Right atrium auricular region (tissue), 2 donors: ENCODE results near the gene MRPS7. TPM values are rescaled to one million over a fixed set of nuclear protein-coding genes. Genes with fewer than 3 reads are reported as not detected.

ENCODE experiments used
- DNase-seq: peaks from one replicate; pipeline ENCODE4 v3.0.0-alpha.2; 2019; ENCODE audit warnings: low spot score
- H3K27ac ChIP-seq, 2 donors: fragments of 200-600 bp; sonication (generic); 1 replicate in 1 of 2; 2 replicates in 1 of 2; pipeline ENCODE4 v1.5.1; 2016 to 2019
- H3K27me3 ChIP-seq, 2 donors: fragments of 200-600 bp; sonication (generic); one replicate each; pipeline versions ENCODE4 v1.5.1 to v1.6.0; 2017 to 2019
- H3K36me3 ChIP-seq: fragments of 200-600 bp; sonication (generic); one replicate; pipeline ENCODE4 v1.5.1; 2016
- H3K4me1 ChIP-seq, 2 donors: fragments of 200-600 bp; sonication (generic); one replicate each; pipeline versions ENCODE4 v1.5.1 to v1.6.0; 2017 to 2019
- H3K4me3 ChIP-seq, 2 donors: fragments of 200-600 bp; sonication (generic); 1 replicate in 1 of 2; 2 replicates in 1 of 2; pipeline ENCODE4 v1.5.1; 2017 to 2019; ENCODE audit warnings: mild to moderate bottlenecking in 1 of 2, moderate library complexity in 1 of 2
- H3K9me3 ChIP-seq, 2 donors: fragments of 200-600 bp; sonication (generic); one replicate each; pipeline ENCODE4 v1.5.1; 2019
- total RNA-seq, 2 donors: library from RNA; depleted of rRNA; stranded (reverse); fragments of >200 nt; gene quantifications; one replicate each; pipeline ENCODE4 v1.1.0, GENCODE V29; 2016
- TF ChIP-seq, protein P1 (sequence below), 2 donors: fragments of 200-600 bp; sonication (generic); IDR thresholded peaks; one replicate each; pipeline ENCODE4 v1.5.1; 2019; ENCODE audit warnings: antibody characterized with exemption in 2 of 2

MRPS7 gene
- total RNA-seq, 2 donors from 2014 or later: 66.7 to 74.1 TPM

DNA sequence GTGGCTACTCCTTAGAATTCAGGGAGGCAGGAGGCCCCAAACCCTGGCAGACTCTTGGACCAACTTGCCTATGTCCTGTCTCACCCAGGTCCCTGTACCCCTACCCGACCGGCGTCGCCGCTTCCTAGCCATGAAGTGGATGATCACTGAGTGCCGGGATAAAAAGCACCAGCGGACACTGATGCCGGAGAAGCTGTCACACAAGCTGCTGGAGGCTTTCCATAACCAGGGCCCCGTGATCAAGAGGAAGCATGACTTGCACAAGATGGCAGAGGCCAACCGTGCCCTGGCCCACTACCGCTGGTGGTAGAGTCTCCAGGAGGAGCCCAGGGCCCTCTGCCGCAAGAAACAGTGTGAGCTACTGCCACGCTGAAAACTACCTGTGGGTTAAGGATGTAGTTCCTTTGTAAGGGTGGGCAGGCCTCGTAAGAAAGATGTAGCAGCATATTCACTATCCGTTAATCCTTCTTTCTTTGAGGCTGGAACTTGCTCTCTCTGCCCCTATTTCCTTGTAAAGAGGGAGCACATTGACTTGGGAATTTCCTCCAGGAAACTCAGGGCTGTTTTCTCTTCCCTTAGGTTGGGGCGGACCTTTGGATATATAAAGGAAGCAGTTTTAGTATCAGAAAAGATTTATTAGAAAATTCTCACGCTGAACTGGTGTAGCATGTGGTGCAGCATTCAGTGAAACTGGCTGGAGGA is 4.1 kb downstream of the MRPS7 start:
- Histone ChIP-seq H3K4me1 (peaks cover 0 to 23% of the 10 kb centered on the region in 2 donors), H3K4me3 (no peak overlapping the region), H3K9me3 (no peaks in the 10 kb centered on the region), H3K27me3 (no peaks in the 10 kb centered on the region), H3K36me3 (peaks cover 45% of the 10 kb centered on the region), H3K27ac (no peak overlapping the region)
- TF ChIP-seq, protein P1, sequence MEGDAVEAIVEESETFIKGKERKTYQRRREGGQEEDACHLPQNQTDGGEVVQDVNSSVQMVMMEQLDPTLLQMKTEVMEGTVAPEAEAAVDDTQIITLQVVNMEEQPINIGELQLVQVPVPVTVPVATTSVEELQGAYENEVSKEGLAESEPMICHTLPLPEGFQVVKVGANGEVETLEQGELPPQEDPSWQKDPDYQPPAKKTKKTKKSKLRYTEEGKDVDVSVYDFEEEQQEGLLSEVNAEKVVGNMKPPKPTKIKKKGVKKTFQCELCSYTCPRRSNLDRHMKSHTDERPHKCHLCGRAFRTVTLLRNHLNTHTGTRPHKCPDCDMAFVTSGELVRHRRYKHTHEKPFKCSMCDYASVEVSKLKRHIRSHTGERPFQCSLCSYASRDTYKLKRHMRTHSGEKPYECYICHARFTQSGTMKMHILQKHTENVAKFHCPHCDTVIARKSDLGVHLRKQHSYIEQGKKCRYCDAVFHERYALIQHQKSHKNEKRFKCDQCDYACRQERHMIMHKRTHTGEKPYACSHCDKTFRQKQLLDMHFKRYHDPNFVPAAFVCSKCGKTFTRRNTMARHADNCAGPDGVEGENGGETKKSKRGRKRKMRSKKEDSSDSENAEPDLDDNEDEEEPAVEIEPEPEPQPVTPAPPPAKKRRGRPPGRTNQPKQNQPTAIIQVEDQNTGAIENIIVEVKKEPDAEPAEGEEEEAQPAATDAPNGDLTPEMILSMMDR (IDR thresholded peaks at IDR 0.05): no peak
- no peak for DNase-seq

- no peak overlapping the region for H3K27ac ChIP-seq
- no peak overlapping the region for H3K4me3 ChIP-seq
- no peaks in the 10 kb centered on the region for H3K27me3 ChIP-seq
- no peaks in the 10 kb centered on the region for H3K9me3 ChIP-seq
- DNase-seq: no peak
- H3K4me1 ChIP-seq: peaks cover 0 to 25% of the 10 kb centered on the region in 2 donors
- TF ChIP-seq, protein P1 (IDR thresholded peaks at IDR 0.05): no peak
- peaks cover 45% of the 10 kb centered on the region for H3K36me3 ChIP-seq
Observed at GRCh38 chr17:75266316-75267152, 4.9 kb downstream of the MRPS7 start.

DNA sequence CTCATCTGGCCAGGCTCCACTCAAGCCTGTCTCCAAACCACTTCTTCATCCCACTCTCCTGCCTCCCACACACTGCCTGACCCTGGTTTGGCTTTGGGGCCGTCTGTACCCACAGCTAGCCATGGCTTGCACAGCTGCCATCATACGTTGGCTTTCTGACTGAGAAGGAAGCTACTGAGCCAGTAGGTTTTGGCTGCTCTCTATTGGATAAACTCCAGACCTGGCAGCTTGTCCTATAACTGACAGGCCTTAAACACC is 5.4 kb downstream of the MRPS7 start:
- Histone ChIP-seq H3K36me3 (peaks cover 45% of the 10 kb centered on the region), H3K4me1 (peaks cover 0 to 30% of the 10 kb centered on the region in 2 donors), H3K4me3 (no peak overlapping the region), H3K27ac (no peak overlapping the region), H3K9me3 (no peaks in the 10 kb centered on the region), H3K27me3 (no peaks in the 10 kb centered on the region)
- no peak for DNase-seq
- TF ChIP-seq, protein P1 (IDR thresholded peaks at IDR 0.05): no peak

DNA sequence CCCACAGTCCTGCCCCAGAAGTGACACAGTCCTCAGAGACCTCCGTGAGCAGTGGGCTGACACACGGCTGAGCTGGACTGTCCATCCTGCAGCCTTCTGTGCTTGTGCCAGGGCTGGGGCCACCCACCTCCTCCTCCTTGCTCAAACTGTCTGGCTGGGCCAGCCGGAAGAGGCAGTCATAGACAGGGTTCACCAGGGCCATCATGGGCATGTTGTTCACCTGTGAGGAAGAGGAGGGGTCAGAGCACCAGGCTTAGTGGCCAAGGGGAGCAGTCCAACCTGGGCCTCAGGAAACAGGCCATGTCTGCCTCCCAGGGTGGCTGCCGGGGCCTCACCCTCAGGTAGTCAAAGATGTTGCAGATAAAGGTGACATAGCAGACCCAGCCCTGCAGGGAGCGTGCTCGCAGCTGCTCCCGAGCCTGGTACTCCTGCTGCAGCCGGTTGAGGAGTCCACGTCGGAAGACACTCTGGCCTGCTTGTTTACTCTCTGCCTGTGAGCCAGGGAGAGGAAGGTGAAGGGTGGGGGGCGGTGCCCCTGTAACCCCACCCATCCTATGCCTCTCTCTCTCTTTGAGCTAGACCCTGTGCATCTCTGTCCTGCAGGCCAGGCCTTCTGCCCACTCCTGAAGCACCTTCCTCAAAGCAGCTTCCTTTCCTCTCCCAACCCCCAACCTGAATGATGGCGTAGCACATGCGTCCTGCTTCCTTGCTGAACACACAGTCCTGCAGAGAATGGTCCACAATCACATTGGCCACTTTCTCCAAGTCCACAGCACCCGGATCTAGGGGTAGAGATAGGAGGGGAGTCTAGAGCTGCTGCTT is 5.9 kb downstream of the MRPS7 start:
- no peak overlapping the region for H3K27ac ChIP-seq
- no peaks in the 10 kb centered on the region for H3K9me3 ChIP-seq
- no peak overlapping the region for H3K4me3 ChIP-seq
- peaks cover 0 to 30% of the 10 kb centered on the region in 2 donors for H3K4me1 ChIP-seq
- peaks cover 45% of the 10 kb centered on the region for H3K36me3 ChIP-seq
- H3K27me3 ChIP-seq: no peaks in the 10 kb centered on the region
- TF ChIP-seq, protein P1 (IDR thresholded peaks at IDR 0.05): no peak
- no peak for DNase-seq

- H3K36me3 ChIP-seq: peaks cover 26% of the 10 kb centered on the region
- H3K4me3 ChIP-seq: peak overlapping the region; percentile 89 to 98
- peak overlapping the region; percentile 93 to 99 for H3K27ac ChIP-seq
- no peaks in the 10 kb centered on the region for H3K27me3 ChIP-seq
- TF ChIP-seq, protein P1 (IDR thresholded peaks at IDR 0.05): no peak
- peaks cover 0 to 30% of the 10 kb centered on the region in 2 donors for H3K4me1 ChIP-seq
- no peaks in the 10 kb centered on the region for H3K9me3 ChIP-seq
- no peak for DNase-seq
Observed at GRCh38 chr17:75269844-75270217, 8.2 kb downstream of the MRPS7 start.
